HepG2 (cell line): ENCODE measurements around the gene AP5Z1. TPM values are rescaled to one million over a fixed set of nuclear protein-coding genes. Genes with fewer than 3 reads are reported as not detected.

ENCODE experiments used
- CREM ChIP-seq, 2 experiments: sonication (generic) in 1 of 2; formaldehyde crosslinking in 1 of 2; IDR thresholded peaks; 2 replicates each; pipeline versions ENCODE4 v1.4.0 to v1.6.1; 2016 to 2020; ENCODE audit warnings: antibody characterized with exemption in 1 of 2, mild to moderate bottlenecking in 1 of 2, missing genetic modification reagents in 1 of 2
- EP300 ChIP-seq, 3 experiments: sonication (generic) in 1 of 3; formaldehyde crosslinking in 1 of 3; IDR thresholded peaks; 2 replicates each; pipeline versions ENCODE4 v1.5.1 to v1.6.1; 2011 to 2020; ENCODE audit warnings: low read depth in 2 of 3, low read length in 2 of 3, borderline replicate concordance in 1 of 3, improper control_type of control experiment in 1 of 3, mild to moderate bottlenecking in 1 of 3, missing genetic modification reagents in 1 of 3, moderate library complexity in 1 of 3
- HBP1 ChIP-seq: IDR thresholded peaks from 2 replicates; pipeline ENCODE4 v1.6.1; 2016; ENCODE audit warnings: low read depth, control low read depth
- KAT2B ChIP-seq: fragments of 150-350 bp; IDR thresholded peaks from 2 replicates; pipeline ENCODE4 v1.6.1; 2014; ENCODE audit warnings: low read depth, low read length, borderline replicate concordance
- KAT8 ChIP-seq: IDR thresholded peaks from 2 replicates; pipeline ENCODE4 v1.6.1; 2016; ENCODE audit warnings: missing genetic modification reagents, missing compliant biosample characterization
- SMAD9 ChIP-seq: sonication (generic); formaldehyde crosslinking; IDR thresholded peaks from 2 replicates; pipeline ENCODE4 v1.5.1; 2020; ENCODE audit warnings: mild to moderate bottlenecking, missing genetic modification reagents
- STAG1 ChIP-seq: sonication (generic); formaldehyde crosslinking; IDR thresholded peaks from 2 replicates; pipeline ENCODE4 v1.4.0; 2020; ENCODE audit warnings: missing genetic modification reagents
- TAF1 ChIP-seq: sonication (generic); formaldehyde crosslinking; IDR thresholded peaks from 2 replicates; pipeline ENCODE4 v1.4.0; 2020; ENCODE audit warnings: missing genetic modification reagents
- THAP11 ChIP-seq: IDR thresholded peaks from 2 replicates; pipeline ENCODE4 v1.6.1; 2016; ENCODE audit warnings: missing biosample characterization, missing genetic modification reagents
- TRAFD1 ChIP-seq: sonication (generic); formaldehyde crosslinking; IDR thresholded peaks from 2 replicates; pipeline ENCODE4 v1.5.1; 2020; ENCODE audit warnings: missing genetic modification reagents, mild to moderate bottlenecking, borderline replicate concordance
- ZBED4 ChIP-seq: sonication (generic); formaldehyde crosslinking; IDR thresholded peaks from 2 replicates; pipeline ENCODE4 v1.4.0; 2020; ENCODE audit warnings: missing genetic modification reagents, borderline replicate concordance
- ZBTB3 ChIP-seq: sonication (generic); formaldehyde crosslinking; IDR thresholded peaks from 2 replicates; pipeline ENCODE4 v1.4.0; 2020; ENCODE audit warnings: low read depth, mild to moderate bottlenecking, moderate library complexity, missing genetic modification reagents, borderline replicate concordance
- ZNF24 ChIP-seq: fragments of 450-650 bp; IDR thresholded peaks from 2 replicates; pipeline ENCODE4 v1.6.1; 2017; ENCODE audit warnings: antibody characterized with exemption, mild to moderate bottlenecking
- ZNF326 ChIP-seq: sonication (generic); formaldehyde crosslinking; IDR thresholded peaks from 2 replicates; pipeline ENCODE4 v1.4.0; 2020; ENCODE audit warnings: missing genetic modification reagents, borderline replicate concordance
- ZNF556 ChIP-seq: sonication (generic); formaldehyde crosslinking; IDR thresholded peaks from 2 replicates; pipeline ENCODE4 v1.4.0; 2020; ENCODE audit warnings: mild to moderate bottlenecking, missing genetic modification reagents, borderline replicate concordance
- polyA plus RNA-seq, 8 experiments: library from polyadenylated mRNA; depleted of rRNA in 3 of 8; stranded (reverse) in 7 of 8; unstranded in 1 of 8; fragments of >200 nt; fragmentation: Illumina TruSeq in 4 of 8; extraction: Trizol in 4 of 8; gene quantifications; 2 replicates each; pipeline versions ENCODE4 v1.2.1 to v1.2.3, GENCODE V29; 2011 to 2016; ENCODE audit warnings: low read depth in 4 of 8, missing spikeins in 1 of 8, mixed read lengths in 1 of 8; ENCODE audit not compliant: insufficient read depth in 1 of 8
- total RNA-seq, 5 experiments: library from RNA; depleted of rRNA; stranded (reverse); fragments of >200 nt; fragmentation: Illumina TruSeq; extraction: Trizol; gene quantifications; 2 replicates each; pipeline ENCODE4 v1.2.3, GENCODE V29; 2016; ENCODE audit warnings: low read depth in 1 of 5
- TF ChIP-seq, protein P1 (sequence below): sonication (generic); formaldehyde crosslinking; IDR thresholded peaks from 2 replicates; pipeline ENCODE4 v1.4.0; 2020; ENCODE audit warnings: missing genetic modification reagents, borderline replicate concordance

Gene AP5Z1
- total and polyA plus RNA-seq, 2 of the 13 experiments (the other 11 are each of a cell fraction or from before 2014, with no cell fraction given) = 9.3 to 15.1 TPM

DNA sequence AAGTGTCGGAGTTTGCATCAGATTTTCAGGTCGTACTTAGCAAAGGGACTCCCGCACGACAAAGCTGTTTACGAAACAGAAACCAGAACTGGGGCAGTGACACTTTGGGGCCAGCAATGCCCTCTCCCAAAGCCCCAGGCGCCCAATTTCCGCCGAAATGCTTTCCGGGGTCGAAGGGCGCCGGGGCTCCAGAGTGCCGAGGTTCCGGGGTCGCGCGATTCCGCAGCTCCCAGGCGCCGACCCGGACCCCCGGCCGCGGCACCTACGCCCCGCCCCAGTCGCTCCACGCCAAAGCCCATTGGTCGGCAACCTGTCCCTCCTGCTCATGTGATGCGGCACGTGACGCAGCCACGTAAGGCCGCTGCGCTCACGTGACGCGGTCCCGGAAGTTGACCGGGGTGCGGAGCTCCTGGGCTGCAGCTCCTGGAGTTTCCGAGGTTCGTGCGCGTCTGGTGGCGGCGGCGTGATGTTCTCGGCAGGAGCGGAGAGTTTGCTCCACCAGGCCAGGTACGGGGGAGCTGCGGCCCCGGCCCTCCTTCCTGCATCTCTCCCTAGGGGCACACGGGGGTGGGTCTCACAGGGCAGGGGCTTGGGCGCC is at the start of gene AP5Z1 (continued):
- TF ChIP-seq HBP1 (CRISPR knock-in tag) = peak; percentile 97
- peak; percentile 72; the same call in 1 of the 2 replicates for TF ChIP-seq TAF1 (CRISPR knock-in tag)
- no peak; the same call in 1 of the 2 replicates for TF ChIP-seq ZNF556 (CRISPR knock-in tag)
- no peak for TF ChIP-seq SMAD9 (CRISPR knock-in tag)
- TF ChIP-seq TRAFD1 (CRISPR knock-in tag) = 0 out of 2 replicates have a peak, but pooled peaks have one; percentile 56
- TF ChIP-seq ZBTB3 = no peak
- TF ChIP-seq THAP11 = peak; percentile 93
- TF ChIP-seq, protein P1, sequence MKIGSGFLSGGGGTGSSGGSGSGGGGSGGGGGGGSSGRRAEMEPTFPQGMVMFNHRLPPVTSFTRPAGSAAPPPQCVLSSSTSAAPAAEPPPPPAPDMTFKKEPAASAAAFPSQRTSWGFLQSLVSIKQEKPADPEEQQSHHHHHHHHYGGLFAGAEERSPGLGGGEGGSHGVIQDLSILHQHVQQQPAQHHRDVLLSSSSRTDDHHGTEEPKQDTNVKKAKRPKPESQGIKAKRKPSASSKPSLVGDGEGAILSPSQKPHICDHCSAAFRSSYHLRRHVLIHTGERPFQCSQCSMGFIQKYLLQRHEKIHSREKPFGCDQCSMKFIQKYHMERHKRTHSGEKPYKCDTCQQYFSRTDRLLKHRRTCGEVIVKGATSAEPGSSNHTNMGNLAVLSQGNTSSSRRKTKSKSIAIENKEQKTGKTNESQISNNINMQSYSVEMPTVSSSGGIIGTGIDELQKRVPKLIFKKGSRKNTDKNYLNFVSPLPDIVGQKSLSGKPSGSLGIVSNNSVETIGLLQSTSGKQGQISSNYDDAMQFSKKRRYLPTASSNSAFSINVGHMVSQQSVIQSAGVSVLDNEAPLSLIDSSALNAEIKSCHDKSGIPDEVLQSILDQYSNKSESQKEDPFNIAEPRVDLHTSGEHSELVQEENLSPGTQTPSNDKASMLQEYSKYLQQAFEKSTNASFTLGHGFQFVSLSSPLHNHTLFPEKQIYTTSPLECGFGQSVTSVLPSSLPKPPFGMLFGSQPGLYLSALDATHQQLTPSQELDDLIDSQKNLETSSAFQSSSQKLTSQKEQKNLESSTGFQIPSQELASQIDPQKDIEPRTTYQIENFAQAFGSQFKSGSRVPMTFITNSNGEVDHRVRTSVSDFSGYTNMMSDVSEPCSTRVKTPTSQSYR (CRISPR knock-in tag) = no peak; the same call in 1 of the 2 replicates
- no peak for TF ChIP-seq ZNF326 (CRISPR knock-in tag)
- TF ChIP-seq STAG1 (CRISPR knock-in tag) = no peak
- TF ChIP-seq CREM (IDR thresholded peaks at IDR 0.05) = peak; percentile 88
- 0 out of 2 replicates have a peak, but pooled peaks have one; percentile 55 for TF ChIP-seq CREM (CRISPR knock-in tag; IDR thresholded peaks at IDR 0.05)
- TF ChIP-seq ZBED4 (CRISPR knock-in tag) = no peak
- peak; percentile 99 for TF ChIP-seq KAT8 (CRISPR knock-in tag)
- TF ChIP-seq KAT2B = no peak
- no peak for TF ChIP-seq ZNF24
- TF ChIP-seq EP300 (IDR thresholded peaks at IDR 0.05; ENCODE audit: low read depth in 2 of 2, low read length in 2 of 2) = no peak; a peak in 2 of 4 replicates
- no peak for TF ChIP-seq EP300 (CRISPR knock-in tag; IDR thresholded peaks at IDR 0.05; ENCODE audit: borderline replicate concordance)
